Caki2 (cell line): Measurements from ENCODE around the gene TRMT2B. TPM values are rescaled to one million over a fixed set of nuclear protein-coding genes. Genes with fewer than 3 reads are reported as not detected.

Experiments used
- DNase-seq: peaks from one replicate; pipeline ENCODE4 v3.0.0-alpha.2; 2015; ENCODE audit warnings: low read depth
- in situ Hi-C: cut with HindIII; loops from 2 replicates; pipeline ENCODE4 v1.10.0; 2016; ENCODE audit warnings: low sequenced_read_pairs, low pct_unique_long_range_greater_than_20kb, mixed read lengths
- total RNA-seq: library from RNA; depleted of rRNA; stranded (reverse); fragments of >200 nt; shearing (Covaris generic); gene quantifications from 2 replicates; pipeline ENCODE4 v1.2.3, GENCODE V29; 2014; ENCODE audit warnings: low replicate concordance; rRNA removed

TRMT2B gene
- total RNA-seq, 1 experiment from 2014 or later, result 15.2 TPM

- no peak for DNase-seq
- in situ Hi-C loops, result no loop called here
Observed at GRCh38 chrX:100962811-100963210, 89.1 kb downstream of the TRMT2B start.

Other genes with a start within 250 kb of the TRMT2B start
- gene CSTF2, start 231.7 kb downstream of the TRMT2B start, total RNA-seq, result 28.2 and 28.9 TPM in 2 replicates
- gene NOX1, start 177.8 kb downstream of the TRMT2B start, total RNA-seq, result not detected in 2 replicates
- gene XKRX, start 123.2 kb downstream of the TRMT2B start, total RNA-seq, result 0.06 and 0.30 TPM in 2 replicates
- gene ARL13A, start 82.4 kb downstream of the TRMT2B start, total RNA-seq, result not detected in 2 replicates
- gene TMEM35A, start 26.8 kb upstream of the TRMT2B start, total RNA-seq, result not detected in 2 replicates
- gene CENPI, start 46.1 kb upstream of the TRMT2B start, total RNA-seq, result 22.3 and 22.5 TPM in 2 replicates
- gene DRP2, start 167.7 kb upstream of the TRMT2B start, total RNA-seq, result 0.24 TPM in 1 of 2 replicates, not detected in the other
- gene TAF7L, start 239.2 kb upstream of the TRMT2B start, total RNA-seq, result not detected in 2 replicates